Pancreas (tissue), 10 donors: ENCODE results near the gene PGPEP1. TPM values are rescaled to one million over a fixed set of nuclear protein-coding genes. Genes with fewer than 3 reads are reported as not detected.

Experiments
- ATAC-seq, 4 donors: fragments of 200-7000 bp; cut with Tn5 transposase; one replicate each; pipeline versions ENCODE4 v1.8.0 to v1.9.1; 2020; ENCODE audit warnings: mild to moderate bottlenecking in 4 of 4, moderate library complexity in 4 of 4
- DNase-seq, 6 donors: peaks; one replicate each; pipeline ENCODE4 v3.0.0-alpha.2; 2020
- FAIRE-seq: peaks from 2 replicates; lab custom pipeline; 2012; peaks lifted over from hg19 to GRCh38; lab: Jason Lieb, UNC
- H3K27ac ChIP-seq, 4 donors: fragments of 200-600 bp; sonication (generic); 1 replicate in 3 of 4; 2 replicates in 1 of 4; pipeline versions ENCODE4 v1.5.0 to v1.8.0; 2020
- H3K27me3 ChIP-seq, 4 donors: fragments of 200-600 bp; one replicate each; pipeline ENCODE4 v1.8.0; 2021
- H3K36me3 ChIP-seq, 3 donors: fragments of 200-600 bp; sonication (generic) in 1 of 3; one replicate each; pipeline versions ENCODE4 v1.5.0 to v1.8.0; 2020 to 2021
- H3K4me1 ChIP-seq, 3 donors: fragments of 200-600 bp; one replicate each; pipeline ENCODE4 v1.8.0; 2021
- H3K4me3 ChIP-seq, 4 donors: fragments of 200-600 bp; sonication (generic) in 2 of 4; one replicate each; pipeline versions ENCODE4 v1.5.0 to v1.8.0; 2020 to 2021
- H3K9me3 ChIP-seq, 4 donors: fragments of 200-600 bp; one replicate each; pipeline ENCODE4 v1.8.0; 2021
- CTCF ChIP-seq, 4 donors: fragments of 200-600 bp; sonication (generic) in 3 of 4; IDR thresholded peaks; one replicate each; pipeline versions ENCODE4 v1.5.0 to v1.8.0; 2021; ENCODE audit warnings: antibody characterized with exemption in 4 of 4
- WGBS, 2 donors: extraction: QIAGEN DNeasy Blood & Tissue Kit; methylation state at CpG; one replicate each; pipeline ENCODE4 v1.1.7; 2013; 5-methylcytosine and 5-hydroxymethylcytosine counted together
- intact Hi-C, 3 donors: fragments of 100-400 bp; cut with DNase I; formaldehyde crosslinking; loops; one replicate each; pipeline versions ENCODE4 v1.11.1 to v1.14.2; 2022
- polyA plus RNA-seq, 2 donors: library from polyadenylated mRNA; stranded (reverse); fragments of 200-250 nt; gene quantifications; one replicate each; pipeline ENCODE4 v1.2.3, GENCODE V29; 2013
- total RNA-seq, 6 donors: library from RNA; stranded (reverse); fragmentation: NEBNext Ultra II Directional in 4 of 6; extraction: Animal tissue kit (Norgen Biotek cat#: 25700) in 4 of 6; gene quantifications; one replicate each; pipeline versions ENCODE4 v1.2.1 to v1.2.4, GENCODE V29; 2021 to 2023
- donor health status: healthy with polysubstance abuse.
- donor health status: DM: no; HTN: no; CAD: no; lungs with moderate emphysema.
- donor health status: DM: no; HTN: no; CAD: no.
- donor health status: control.
- donor health status: control.
- donor health status: Bipolar disorder and iron deficiency.
- donor health status: DM: yes; HTN: yes; CAD: no.
- donor health status: DM: no; HTN: no; CAD: no.
- donor health status: DM: no; HTN: no; CAD: no.
- donor health status: DM: yes; HTN: yes; CAD: no.

PGPEP1 gene
- total and polyA plus RNA-seq, 8 donors: 10.4 to 44.4 (median 36.7) TPM

- intact Hi-C loops: no loop called here
- 29 to 43% methylated on average over 7 of the region's 7 CpGs for WGBS, 2 donors
- H3K27ac ChIP-seq: peak overlapping the region in 3 of 4 donors; percentile 48 to 82 (median 81)
- H3K4me3 ChIP-seq: no peak overlapping the region
- no peak for ATAC-seq
- no peak for FAIRE-seq
- peaks cover 0 to 18% (median 0%) of the 10 kb centered on the region in 3 donors for H3K36me3 ChIP-seq
- H3K27me3 ChIP-seq: no peaks in the 10 kb centered on the region
- no peak for DNase-seq
- H3K4me1 ChIP-seq: peaks cover 12 to 32% (median 15%) of the 10 kb centered on the region in 3 donors
- no peak for TF ChIP-seq CTCF (IDR thresholded peaks at IDR 0.05)
- no peaks in the 10 kb centered on the region for H3K9me3 ChIP-seq
These were observed 44.4 kb downstream of the PGPEP1 start for GRCh38 chr19:18384775-18385174.

DNA sequence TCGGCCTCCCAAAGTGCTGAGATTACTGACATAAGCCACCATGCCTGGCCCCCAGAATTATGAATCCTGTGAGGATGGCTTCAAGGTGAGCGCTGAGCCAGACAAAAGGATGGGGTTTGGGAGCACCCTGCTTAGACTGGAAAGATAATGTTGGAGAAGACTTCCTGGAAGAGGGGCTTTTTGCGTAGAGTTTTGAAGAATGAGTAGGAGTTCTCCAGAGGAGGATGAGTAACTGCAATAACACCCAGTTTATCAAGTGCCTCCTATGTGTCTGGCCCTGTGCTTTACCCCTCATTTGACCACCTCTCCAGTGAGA, 44.9 kb downstream of the PGPEP1 start:
- 91 to 92% methylated on average over 3 of the region's 3 CpGs for WGBS, 2 donors
- DNase-seq (no peak), ATAC-seq (no peak), FAIRE-seq (no peak)
- Histone ChIP-seq H3K9me3 (no peaks in the 10 kb centered on the region), H3K36me3 (peaks cover 0 to 18% (median 0%) of the 10 kb centered on the region in 3 donors), H3K4me3 (no peak overlapping the region), H3K27me3 (no peaks in the 10 kb centered on the region), H3K4me1 (peaks cover 10 to 26% (median 13%) of the 10 kb centered on the region in 3 donors), H3K27ac (peak overlapping the region in 3 of 4 donors; percentile 48 to 82 (median 81))
- no peak for TF ChIP-seq CTCF (IDR thresholded peaks at IDR 0.05)
- intact Hi-C loops: no loop called here

DNA sequence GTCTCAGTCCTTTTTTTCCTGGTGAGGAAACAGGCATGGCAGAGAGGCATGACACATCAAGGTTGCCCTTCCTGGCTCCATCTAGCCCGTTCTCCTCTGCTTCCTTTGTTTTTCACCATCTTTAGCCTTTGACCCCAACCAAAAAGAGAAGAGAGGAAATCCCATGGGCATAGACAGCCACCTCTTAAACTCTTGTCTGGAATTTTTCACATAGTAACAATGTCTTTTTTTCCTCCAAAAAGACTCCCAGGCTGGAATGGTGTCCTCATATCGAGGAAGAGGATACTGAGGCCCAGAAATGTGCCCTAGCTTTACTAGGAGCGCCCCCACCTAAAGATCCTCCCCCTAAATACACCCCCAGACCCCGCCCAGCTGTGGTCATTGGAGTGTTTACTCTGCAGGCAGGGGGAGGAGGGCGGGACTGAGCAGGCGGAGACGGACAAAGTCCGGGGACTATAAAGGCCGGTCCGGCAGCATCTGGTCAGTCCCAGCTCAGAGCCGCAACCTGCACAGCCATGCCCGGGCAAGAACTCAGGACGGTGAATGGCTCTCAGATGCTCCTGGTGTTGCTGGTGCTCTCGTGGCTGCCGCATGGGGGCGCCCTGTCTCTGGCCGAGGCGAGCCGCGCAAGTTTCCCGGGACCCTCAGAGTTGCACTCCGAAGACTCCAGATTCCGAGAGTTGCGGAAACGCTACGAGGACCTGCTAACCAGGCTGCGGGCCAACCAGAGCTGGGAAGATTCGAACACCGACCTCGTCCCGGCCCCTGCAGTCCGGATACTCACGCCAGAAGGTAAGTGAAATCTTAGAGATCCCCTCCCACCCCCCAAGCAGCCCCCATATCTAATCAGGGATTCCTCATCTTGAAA, 45.5 kb downstream of the PGPEP1 start, which contains the start of gene GDF15:
GDF15 (plus strand) TSS at position 484 of the 868 bp plus-strand sequence; CDS start at position 516, 32 bp downstream.
- Histone ChIP-seq H3K4me1 (peaks cover 7 to 20% (median 10%) of the 10 kb centered on the region in 3 donors), H3K27me3 (no peaks in the 10 kb centered on the region), H3K36me3 (peaks cover 0 to 18% (median 0%) of the 10 kb centered on the region in 3 donors), H3K9me3 (no peaks in the 10 kb centered on the region), H3K4me3 (peak within 1 kb of the TSS; percentile 36 to 86 (median 52)), H3K27ac (peak within 1 kb of the TSS; percentile 48 to 82 (median 70))
- DNase-seq (peak; percentile 93 to 98 (median 95)), ATAC-seq (peak; percentile 70 to 83 (median 82)), FAIRE-seq (no peak)
- WGBS, 2 donors: 14 to 18% methylated on average over 32 to 33 of the region's 33 CpGs
- peak; percentile 41 to 69 (median 60) for TF ChIP-seq CTCF (IDR thresholded peaks at IDR 0.05)
- intact Hi-C loops: no loop called here

GRCh38 chr19:18386543-18387271, 46.3 kb downstream of the PGPEP1 start:
- Histone ChIP-seq H3K27me3 (no peaks in the 10 kb centered on the region), H3K4me1 (peaks cover 7 to 20% (median 10%) of the 10 kb centered on the region in 3 donors), H3K36me3 (peaks cover 0 to 18% (median 0%) of the 10 kb centered on the region in 3 donors), H3K9me3 (no peaks in the 10 kb centered on the region), H3K27ac (peak overlapping the region; percentile 48 to 82 (median 70)), H3K4me3 (peak overlapping the region; percentile 36 to 86 (median 52))
- DNase-seq: peak in 1 of 6 donors; percentile 65
- peak in 3 of 4 donors; percentile 4 to 8 (median 6) for ATAC-seq
- FAIRE-seq: no peak
- WGBS, 2 donors: 44 to 46% methylated on average over 13 to 14 of the region's 14 CpGs
- intact Hi-C loops: no loop called here
- TF ChIP-seq CTCF (IDR thresholded peaks at IDR 0.05): no peak
